Mucosa of descending colon (tissue), 3 donors: ENCODE results near the gene HELQ. TPM values are rescaled to one million over a fixed set of nuclear protein-coding genes. Genes with fewer than 3 reads are reported as not detected.

Experiments
- ATAC-seq: fragments of 200-7000 bp; cut with Tn5 transposase; one replicate; pipeline ENCODE4 v1.9.1; 2020; ENCODE audit warnings: mild to moderate bottlenecking, moderate library complexity
- DNase-seq, 3 donors: peaks; one replicate each; pipeline ENCODE4 v3.0.0-alpha.2; 2020
- H3K36me3 ChIP-seq: fragments of 200-600 bp; one replicate; pipeline ENCODE4 v1.8.0; 2021; ENCODE audit warnings: low read depth, mild to moderate bottlenecking
- H3K4me1 ChIP-seq: fragments of 200-600 bp; one replicate; pipeline ENCODE4 v1.8.0; 2021; ENCODE audit warnings: low read depth, mild to moderate bottlenecking
- H3K4me3 ChIP-seq: fragments of 200-600 bp; one replicate; pipeline ENCODE4 v1.8.0; 2021; ENCODE audit warnings: mild to moderate bottlenecking
- H3K9me3 ChIP-seq: fragments of 200-600 bp; one replicate; pipeline ENCODE4 v1.8.0; 2021; ENCODE audit warnings: mild to moderate bottlenecking
- intact Hi-C, 2 donors: fragments of 100-400 bp; cut with DNase I in 1 of 2; cut with micrococcal nuclease in 1 of 2; formaldehyde crosslinking; loops; one replicate each; pipeline versions ENCODE4 v1.11.0 to v1.11.1; 2022; cut with DNase I, micrococcal nuclease
- total RNA-seq, 3 donors: library from RNA; stranded (reverse); fragmentation: NEBNext Ultra II Directional in 2 of 3; extraction: Animal tissue kit (Norgen Biotek cat#: 25700) in 2 of 3; gene quantifications; one replicate each; pipeline versions ENCODE4 v1.2.1 to v1.2.4, GENCODE V29; 2021 to 2023
- TF ChIP-seq, protein P1 (sequence below): fragments of 200-600 bp; IDR thresholded peaks from one replicate; pipeline ENCODE4 v1.8.0; 2022; ENCODE audit warnings: antibody characterized with exemption, mild to moderate bottlenecking
- donor health status: DM: no; HTN: no; CAD: no; lungs with moderate emphysema.
- donor health status: DM: no; HTN: no; CAD: no.
- donor health status: DM: no; HTN: yes; CAD: no.

Gene HELQ
- total RNA-seq, 3 donors from 2014 or later: 10.8 to 17.2 (median 12.2) TPM

DNA sequence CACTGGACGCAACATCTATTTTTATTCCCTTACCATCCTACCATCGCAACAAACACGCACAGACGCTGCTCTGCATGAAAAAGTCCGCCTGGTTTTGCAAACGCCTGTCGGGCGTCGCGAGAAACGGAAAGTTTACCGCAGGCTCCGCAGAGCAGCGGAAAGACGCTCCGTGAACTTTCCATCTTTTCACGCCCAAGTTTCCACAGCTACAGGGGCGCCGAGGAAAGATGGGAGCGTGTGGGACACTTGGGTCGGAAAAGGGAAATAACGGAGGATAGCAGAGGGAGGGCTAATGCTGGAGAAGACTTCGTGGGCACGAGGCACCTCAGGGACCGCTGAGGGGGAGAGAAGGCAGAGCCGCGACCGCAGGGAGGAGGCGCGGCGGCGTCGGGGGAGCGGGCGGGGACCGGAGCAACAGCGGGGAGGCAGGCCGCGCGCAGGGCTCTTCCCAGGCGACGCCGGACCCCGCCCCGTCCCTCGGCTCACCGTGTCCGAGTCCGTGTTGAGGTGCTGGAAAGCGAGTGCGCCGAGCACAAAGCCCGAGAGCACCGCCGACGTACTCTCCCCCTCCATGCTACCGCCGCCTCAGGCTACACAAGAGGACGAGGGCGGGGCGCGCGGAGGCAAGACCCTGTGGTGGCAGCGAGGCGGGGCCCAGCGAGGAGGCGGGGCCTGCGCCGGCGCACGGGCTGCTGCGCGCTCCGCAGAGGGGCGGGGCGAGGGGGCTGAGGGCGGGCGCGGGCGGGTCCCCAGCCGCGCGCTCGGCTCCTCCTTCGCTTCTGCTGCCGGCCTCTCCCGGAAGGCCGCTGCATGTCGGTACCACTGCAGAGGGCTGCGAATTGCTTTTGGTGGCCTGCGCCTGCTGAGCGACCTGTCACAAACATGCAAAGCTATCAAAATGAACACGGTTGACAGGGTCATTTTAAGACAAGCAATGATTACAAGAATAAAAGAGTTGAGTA lies 29.2 kb upstream of the HELQ start, which contains the start of gene ABRAXAS1:
Gene ABRAXAS1, minus strand, starts transcription at position 601 of the 962 bp plus-strand sequence. Its CDS starts 28 bp downstream, at position 573.
- TF ChIP-seq, protein P1, sequence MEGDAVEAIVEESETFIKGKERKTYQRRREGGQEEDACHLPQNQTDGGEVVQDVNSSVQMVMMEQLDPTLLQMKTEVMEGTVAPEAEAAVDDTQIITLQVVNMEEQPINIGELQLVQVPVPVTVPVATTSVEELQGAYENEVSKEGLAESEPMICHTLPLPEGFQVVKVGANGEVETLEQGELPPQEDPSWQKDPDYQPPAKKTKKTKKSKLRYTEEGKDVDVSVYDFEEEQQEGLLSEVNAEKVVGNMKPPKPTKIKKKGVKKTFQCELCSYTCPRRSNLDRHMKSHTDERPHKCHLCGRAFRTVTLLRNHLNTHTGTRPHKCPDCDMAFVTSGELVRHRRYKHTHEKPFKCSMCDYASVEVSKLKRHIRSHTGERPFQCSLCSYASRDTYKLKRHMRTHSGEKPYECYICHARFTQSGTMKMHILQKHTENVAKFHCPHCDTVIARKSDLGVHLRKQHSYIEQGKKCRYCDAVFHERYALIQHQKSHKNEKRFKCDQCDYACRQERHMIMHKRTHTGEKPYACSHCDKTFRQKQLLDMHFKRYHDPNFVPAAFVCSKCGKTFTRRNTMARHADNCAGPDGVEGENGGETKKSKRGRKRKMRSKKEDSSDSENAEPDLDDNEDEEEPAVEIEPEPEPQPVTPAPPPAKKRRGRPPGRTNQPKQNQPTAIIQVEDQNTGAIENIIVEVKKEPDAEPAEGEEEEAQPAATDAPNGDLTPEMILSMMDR: no peak
- intact Hi-C loops: no loop called here
- DNase-seq (peak; percentile 94 to 97 (median 96)), ATAC-seq (peak; percentile 100)
- Histone ChIP-seq H3K9me3 (no peaks in the 10 kb centered on the region), H3K4me3 (peak within 1 kb of the TSS; percentile 44), H3K4me1 (no peaks in the 10 kb centered on the region), H3K36me3 (no peaks in the 10 kb centered on the region)

DNA sequence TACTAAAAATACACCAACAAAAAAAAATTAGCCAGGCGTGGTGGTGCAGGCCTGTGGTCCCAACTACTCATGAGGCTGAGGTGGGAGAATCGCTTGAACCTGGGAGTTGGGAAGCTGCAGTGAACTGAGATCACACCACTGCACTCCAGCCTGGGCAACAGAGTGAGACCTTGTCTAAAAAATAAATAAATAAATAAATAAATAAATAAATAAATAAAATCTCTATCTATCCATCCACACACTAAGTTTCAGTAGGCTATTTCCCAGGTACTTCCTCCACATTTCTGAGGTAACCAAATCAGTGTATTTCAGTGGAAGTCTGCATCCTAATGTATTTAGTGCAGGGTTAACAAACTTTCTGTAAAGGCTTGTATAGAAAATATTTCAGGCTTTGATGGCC lies 18.3 kb upstream of the HELQ start:
- H3K4me3 ChIP-seq: no peak overlapping the region
- no peak for ATAC-seq
- DNase-seq: no peak
- TF ChIP-seq, protein P1: no peak
- no peaks in the 10 kb centered on the region for H3K4me1 ChIP-seq
- no peaks in the 10 kb centered on the region for H3K36me3 ChIP-seq
- H3K9me3 ChIP-seq: no peaks in the 10 kb centered on the region
- intact Hi-C loops: no loop called here

DNA sequence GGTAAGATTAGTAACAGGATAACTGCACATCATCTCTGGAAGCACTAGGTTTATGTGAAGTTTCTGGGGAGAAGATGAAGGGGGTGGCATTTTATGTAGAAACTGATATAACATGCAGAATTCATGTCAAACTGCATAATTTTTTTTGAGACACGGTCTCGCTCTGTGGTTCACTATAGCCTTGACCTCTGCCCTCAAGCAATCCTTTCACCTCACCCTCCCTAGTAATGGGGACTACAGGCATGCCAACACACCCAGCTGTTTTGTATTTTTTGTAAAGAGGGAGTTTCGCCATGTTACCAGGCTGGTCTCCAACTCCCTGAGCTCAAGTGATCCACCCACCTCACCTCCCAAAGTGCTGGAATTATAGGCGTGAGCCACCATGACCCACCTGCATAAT lies 17.8 kb upstream of the HELQ start:
- TF ChIP-seq, protein P1: no peak
- Histone ChIP-seq H3K4me1 (no peaks in the 10 kb centered on the region), H3K36me3 (no peaks in the 10 kb centered on the region), H3K9me3 (no peaks in the 10 kb centered on the region), H3K4me3 (no peak overlapping the region)
- ATAC-seq: no peak
- no peak for DNase-seq
- intact Hi-C loops: no loop called here

DNA sequence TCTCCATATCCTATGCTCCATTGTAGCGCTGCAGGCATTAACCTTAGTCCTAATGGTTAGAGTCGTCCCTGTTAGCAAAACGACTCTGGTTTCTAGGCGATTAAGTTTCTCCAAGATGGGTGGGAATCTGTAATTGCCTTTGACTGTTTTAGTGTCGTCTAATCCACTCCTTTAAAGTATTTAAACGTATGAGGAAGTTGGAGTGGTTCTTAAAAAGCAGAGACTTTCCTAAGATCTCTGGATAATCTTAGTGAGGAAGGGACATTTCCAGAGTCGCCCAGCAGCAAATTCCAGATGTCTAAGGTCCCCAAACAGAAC lies 520 bp upstream of the HELQ start:
- no peak for DNase-seq
- Histone ChIP-seq H3K4me3 (peak overlapping the region; percentile 77), H3K9me3 (no peaks in the 10 kb centered on the region), H3K36me3 (peaks cover 3% of the 10 kb centered on the region), H3K4me1 (peaks cover 6% of the 10 kb centered on the region)
- intact Hi-C loops: no loop called here
- ATAC-seq: no peak
- TF ChIP-seq, protein P1: no peak

DNA sequence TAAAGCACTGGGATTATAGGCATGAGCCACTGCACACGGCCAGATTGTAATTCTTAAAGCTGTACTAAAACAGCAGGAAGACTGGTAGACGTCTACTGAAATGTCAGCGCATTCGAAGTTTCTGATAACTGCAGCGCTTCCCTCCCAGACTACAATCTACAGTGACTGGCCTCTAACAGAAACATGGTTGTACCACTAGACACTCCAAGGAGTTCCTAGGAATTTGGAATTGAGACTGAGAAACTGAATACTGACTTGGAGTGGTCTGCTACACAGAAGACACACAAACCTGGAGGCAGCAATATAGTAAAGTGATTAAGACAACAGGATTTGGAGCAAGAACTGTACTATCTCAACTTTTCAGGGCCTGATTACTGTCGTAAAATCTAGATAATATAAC lies 937 bp downstream of the HELQ start:
- H3K4me1 ChIP-seq: peaks cover 6% of the 10 kb centered on the region
- DNase-seq (peak in 1 of 3 donors; percentile 8), ATAC-seq (no peak)
- peak overlapping the region; percentile 77 for H3K4me3 ChIP-seq
- no peaks in the 10 kb centered on the region for H3K9me3 ChIP-seq
- TF ChIP-seq, protein P1: no peak
- intact Hi-C loops: no loop called here
- H3K36me3 ChIP-seq: no peaks in the 10 kb centered on the region
